Right atrium auricular region (tissue), 2 donors: Measurements from ENCODE around the gene NT5E. TPM values are rescaled to one million over a fixed set of nuclear protein-coding genes. Genes with fewer than 3 reads are reported as not detected.
"Not testable (repeated sequence)": the region's sequence is repeated elsewhere in the genome, so short reads cannot be mapped to it uniquely, and the experiment has no call there.

Experiments
- DNase-seq: peaks from one replicate; pipeline ENCODE4 v3.0.0-alpha.2; 2019; ENCODE audit warnings: low spot score
- H3K27ac ChIP-seq, 2 donors: fragments of 200-600 bp; sonication (generic); 1 replicate in 1 of 2; 2 replicates in 1 of 2; pipeline ENCODE4 v1.5.1; 2016 to 2019
- H3K27me3 ChIP-seq, 2 donors: fragments of 200-600 bp; sonication (generic); one replicate each; pipeline versions ENCODE4 v1.5.1 to v1.6.0; 2017 to 2019
- H3K36me3 ChIP-seq: fragments of 200-600 bp; sonication (generic); one replicate; pipeline ENCODE4 v1.5.1; 2016
- H3K4me1 ChIP-seq, 2 donors: fragments of 200-600 bp; sonication (generic); one replicate each; pipeline versions ENCODE4 v1.5.1 to v1.6.0; 2017 to 2019
- H3K4me3 ChIP-seq, 2 donors: fragments of 200-600 bp; sonication (generic); 1 replicate in 1 of 2; 2 replicates in 1 of 2; pipeline ENCODE4 v1.5.1; 2017 to 2019; ENCODE audit warnings: mild to moderate bottlenecking in 1 of 2, moderate library complexity in 1 of 2
- H3K9me3 ChIP-seq, 2 donors: fragments of 200-600 bp; sonication (generic); one replicate each; pipeline ENCODE4 v1.5.1; 2019
- CTCF ChIP-seq, 2 donors: fragments of 200-600 bp; sonication (generic); IDR thresholded peaks; one replicate each; pipeline ENCODE4 v1.5.1; 2019; ENCODE audit warnings: antibody characterized with exemption in 2 of 2
- total RNA-seq, 2 donors: library from RNA; depleted of rRNA; stranded (reverse); fragments of >200 nt; gene quantifications; one replicate each; pipeline ENCODE4 v1.1.0, GENCODE V29; 2016

The NT5E gene
- total RNA-seq, 2 donors from 2014 or later: 7.1 to 10.6 TPM

- no peak for TF ChIP-seq CTCF (IDR thresholded peaks at IDR 0.05)
- Histone ChIP-seq H3K36me3 (no peaks in the 10 kb centered on the region), H3K27ac (peak overlapping the region; percentile 16 to 31), H3K9me3 (no peaks in the 10 kb centered on the region), H3K27me3 (no peaks in the 10 kb centered on the region), H3K4me1 (peaks cover 0 to 8% of the 10 kb centered on the region in 2 donors), H3K4me3 (no peak overlapping the region)
- no peak for DNase-seq
Observed at GRCh38 chr6:85403331-85404015, 46.4 kb upstream of the NT5E start.

GRCh38 chr6:85404016-85404563 lies 45.8 kb upstream of the NT5E start:
- H3K27ac ChIP-seq: peak overlapping the region in 1 of 2 donors; percentile 16

GRCh38 chr6:85404564-85405174 lies 45.2 kb upstream of the NT5E start:
- no peaks in the 10 kb centered on the region for H3K9me3 ChIP-seq
- no peak for DNase-seq
- TF ChIP-seq CTCF (IDR thresholded peaks at IDR 0.05): no peak
- H3K4me3 ChIP-seq: no peak overlapping the region
- H3K27me3 ChIP-seq: no peaks in the 10 kb centered on the region
- H3K27ac ChIP-seq: no peak overlapping the region
- no peaks in the 10 kb centered on the region for H3K36me3 ChIP-seq
- H3K4me1 ChIP-seq: peaks cover 0 to 8% of the 10 kb centered on the region in 2 donors

More at GRCh38 chr6:85404016-85404563, 45.8 kb upstream of the NT5E start:
- H3K4me3 ChIP-seq, H3K4me1 ChIP-seq, H3K9me3 ChIP-seq, H3K36me3 ChIP-seq, DNase-seq, H3K27me3 ChIP-seq: not testable (repeated sequence)

GRCh38 chr6:85405175-85405852 lies 44.6 kb upstream of the NT5E start:
- Histone ChIP-seq H3K27me3 (no peaks in the 10 kb centered on the region), H3K4me3 (no peak overlapping the region), H3K9me3 (no peaks in the 10 kb centered on the region), H3K27ac (no peak overlapping the region), H3K4me1 (peaks cover 0 to 8% of the 10 kb centered on the region in 2 donors), H3K36me3 (no peaks in the 10 kb centered on the region)
- TF ChIP-seq CTCF (IDR thresholded peaks at IDR 0.05): no peak
- no peak for DNase-seq

- Histone ChIP-seq H3K4me1 (peaks cover 0 to 8% of the 10 kb centered on the region in 2 donors), H3K4me3 (no peak overlapping the region), H3K36me3 (no peaks in the 10 kb centered on the region), H3K9me3 (no peaks in the 10 kb centered on the region), H3K27me3 (no peaks in the 10 kb centered on the region), H3K27ac (no peak overlapping the region)
- TF ChIP-seq CTCF (IDR thresholded peaks at IDR 0.05): no peak
- no peak for DNase-seq
Observed at GRCh38 chr6:85405853-85406198, 44.1 kb upstream of the NT5E start.

- no peaks in the 10 kb centered on the region for H3K36me3 ChIP-seq
- no peaks in the 10 kb centered on the region for H3K27me3 ChIP-seq
- TF ChIP-seq CTCF (IDR thresholded peaks at IDR 0.05): no peak
- no peak overlapping the region for H3K27ac ChIP-seq
- H3K4me1 ChIP-seq: peaks cover 0 to 8% of the 10 kb centered on the region in 2 donors
- H3K9me3 ChIP-seq: no peaks in the 10 kb centered on the region
- no peak for DNase-seq
- H3K4me3 ChIP-seq: no peak overlapping the region
Observed at GRCh38 chr6:85406641-85407075, 43.2 kb upstream of the NT5E start.
